A673 (cell line): Measurements from ENCODE around the gene CCDC57. TPM values are rescaled to one million over a fixed set of nuclear protein-coding genes. Genes with fewer than 3 reads are reported as not detected.

Source experiments
- BruUV-seq: library from RNA; stranded (reverse); fragments of 400-500 nt; replicated peaks from 2 replicates; lab custom pipeline; 2021; lab: Mats Ljungman, UMichigan
- CTCF ChIA-PET: fragments of 300-600 bp; sonication (Branson Sonifier 250); formaldehyde crosslinking; loops from one replicate; lab custom pipeline; 2022; ENCODE audit warnings: antibody characterized with exemption; lab: Charles Lee
- POLR2A ChIA-PET: fragments of 300-600 bp; sonication (Branson Sonifier 250); formaldehyde crosslinking; loops from one replicate; lab custom pipeline; 2022; ENCODE audit warnings: antibody characterized with exemption; ENCODE audit not compliant: low non-redundant PET; lab: Charles Lee
- DNase-seq: peaks from one replicate; pipeline ENCODE4 v3.0.0-alpha.2; 2015; ENCODE audit warnings: low spot score
- H3K27ac ChIP-seq: fragments of 200-600 bp; sonication (generic); 2 replicates; pipeline ENCODE4 v1.5.1; 2016; ENCODE audit warnings: mixed run types, low read depth, mild to moderate bottlenecking, mixed read lengths, antibody characterized with exemption, low read length; ENCODE audit not compliant: poor library complexity, severe bottlenecking
- H3K27me3 ChIP-seq: fragments of 200-600 bp; sonication (generic); replicated peaks from 2 replicates; pipeline ENCODE4 v1.6.1; 2017; ENCODE audit warnings: mixed run types, low read depth, mild to moderate bottlenecking, mixed read lengths, antibody characterized with exemption, low read length; ENCODE audit not compliant: insufficient read depth, poor library complexity
- H3K36me3 ChIP-seq: fragments of 200-600 bp; sonication (generic); 2 replicates; pipeline ENCODE4 v1.6.1; 2016; ENCODE audit warnings: mixed run types, mild to moderate bottlenecking, mixed read lengths, antibody characterized with exemption, low read length; ENCODE audit not compliant: insufficient read depth, poor library complexity, severe bottlenecking
- H3K4me1 ChIP-seq: fragments of 200-600 bp; sonication (generic); 2 replicates; pipeline ENCODE4 v1.6.1; 2017; ENCODE audit warnings: mixed run types, mild to moderate bottlenecking, mixed read lengths, antibody characterized with exemption, low read length; ENCODE audit not compliant: insufficient read depth, poor library complexity, severe bottlenecking
- H3K4me3 ChIP-seq: fragments of 200-600 bp; sonication (generic); 2 replicates; pipeline ENCODE4 v1.5.1; 2016; ENCODE audit warnings: low read depth, mixed run types, mild to moderate bottlenecking, mixed read lengths, low read length; ENCODE audit not compliant: poor library complexity, severe bottlenecking
- H3K9me3 ChIP-seq: fragments of 200-600 bp; sonication (generic); 2 replicates; pipeline ENCODE4 v1.6.1; 2016; ENCODE audit warnings: mixed run types, low read depth, mild to moderate bottlenecking, mixed read lengths, antibody characterized with exemption, low read length; ENCODE audit not compliant: poor library complexity, severe bottlenecking
- CTCF ChIP-seq: fragments of 300-800, 200-600 bp; sonication (generic); conservative IDR thresholded peaks from 2 replicates; pipeline ENCODE4 v1.5.1; 2017; ENCODE audit warnings: low read depth, mild to moderate bottlenecking, antibody characterized with exemption, low read length, moderate library complexity, mixed read lengths
- EZH2 ChIP-seq: fragments of 200-600 bp; sonication (generic); IDR thresholded peaks from 2 replicates; pipeline ENCODE4 v1.6.1; 2017; ENCODE audit warnings: borderline replicate concordance, low read depth, mild to moderate bottlenecking, mixed read lengths, antibody characterized with exemption, low read length; ENCODE audit not compliant: poor library complexity, severe bottlenecking
- intact Hi-C: fragments of 100-400 bp; cut with micrococcal nuclease; formaldehyde crosslinking; loops from one replicate; pipeline ENCODE4 v1.10.0; 2022; ENCODE audit not compliant: unreplicated experiment
- total RNA-seq: library from RNA; stranded (reverse); gene quantifications from 2 replicates; pipeline ENCODE4 v1.2.3, GENCODE V29; 2021

Gene CCDC57
- total RNA-seq, 1 experiment from 2014 or later: 43.6 TPM

- BruUV-seq: no TSS peak
- ChIA-PET POLR2A (no interaction called here), CTCF (no interaction called here)
- H3K27me3 ChIP-seq: no peaks in the 10 kb centered on the region
- TF ChIP-seq CTCF (no peak), EZH2 (no peak)
- intact Hi-C loops: no loop called here
- no peak for DNase-seq
- H3K4me3 ChIP-seq: no peak overlapping the region
- no peaks in the 10 kb centered on the region for H3K4me1 ChIP-seq
- peaks cover 85% of the 10 kb centered on the region for H3K36me3 ChIP-seq
- no peak overlapping the region for H3K27ac ChIP-seq
- H3K9me3 ChIP-seq: no peaks in the 10 kb centered on the region
These were observed 45.9 kb upstream of the CCDC57 start for GRCh38 chr17:82258555-82258954.

GRCh38 chr17:82257473-82257872 lies 44.8 kb upstream of the CCDC57 start:
- TF ChIP-seq EZH2 (no peak), CTCF (no peak)
- CTCF ChIA-PET: no interaction called here
- Histone ChIP-seq H3K4me1 (no peaks in the 10 kb centered on the region), H3K27ac (no peak overlapping the region), H3K36me3 (peaks cover 85% of the 10 kb centered on the region), H3K9me3 (no peaks in the 10 kb centered on the region), H3K4me3 (no peak overlapping the region), H3K27me3 (no peaks in the 10 kb centered on the region)
- POLR2A ChIA-PET: no interaction called here
- no peak for DNase-seq
- intact Hi-C loops: no loop called here
- BruUV-seq: no TSS peak

- Histone ChIP-seq H3K4me3 (no peak overlapping the region), H3K36me3 (peaks cover 85% of the 10 kb centered on the region), H3K27me3 (no peaks in the 10 kb centered on the region), H3K9me3 (no peaks in the 10 kb centered on the region), H3K27ac (no peak overlapping the region), H3K4me1 (no peaks in the 10 kb centered on the region)
- no TSS peak for BruUV-seq
- ChIA-PET CTCF (no interaction called here), POLR2A (no interaction called here)
- no peak for DNase-seq
- intact Hi-C loops: no loop called here
- no peak for TF ChIP-seq EZH2
- TF ChIP-seq CTCF: no peak
These were observed 43.7 kb upstream of the CCDC57 start for GRCh38 chr17:82256242-82256885.
